GM18858 (cell line): Measurements from ENCODE around the gene NXN.
"Not testable (repeated sequence)": the region's sequence is repeated elsewhere in the genome, so short reads cannot be mapped to it uniquely, and the experiment has no call there.

Experiments used
- ATAC-seq: cut with Tn5 transposase; IDR thresholded peaks from one replicate; pipeline ENCODE4 v1.9.1; 2021; ENCODE audit not compliant: unreplicated experiment

The NXN gene

GRCh38 chr17:981292-981658 lies 1.7 kb upstream of the NXN start:
- ATAC-seq = no peak

GRCh38 chr17:980406-981291 lies 1.1 kb upstream of the NXN start:
- ATAC-seq = no peak

GRCh38 chr17:979212-979538 lies 401 bp downstream of the NXN start:
- ATAC-seq = no peak

- no peak for ATAC-seq
These were observed 1.2 kb downstream of the NXN start for GRCh38 chr17:978103-979093.

GRCh38 chr17:977166-977565 lies 2.4 kb downstream of the NXN start:
- no peak for ATAC-seq

GRCh38 chr17:976312-976711 lies 3.3 kb downstream of the NXN start:
- ATAC-seq = no peak

GRCh38 chr17:975371-975915 lies 4.1 kb downstream of the NXN start:
- no peak for ATAC-seq

- not testable (repeated sequence) for ATAC-seq
These were observed 4.8 kb downstream of the NXN start for GRCh38 chr17:974778-975177.

GRCh38 chr17:973053-973452 lies 6.5 kb downstream of the NXN start:
- no peak for ATAC-seq

GRCh38 chr17:971861-972260 lies 7.7 kb downstream of the NXN start:
- not testable (repeated sequence) for ATAC-seq

- ATAC-seq = no peak
These were observed 9.2 kb downstream of the NXN start for GRCh38 chr17:970364-970763.

- ATAC-seq = no peak
These were observed 9.7 kb downstream of the NXN start for GRCh38 chr17:969811-970355.

GRCh38 chr17:968812-969730 lies 10.5 kb downstream of the NXN start:
- ATAC-seq = no peak

GRCh38 chr17:967122-967521 lies 12.5 kb downstream of the NXN start:
- no peak for ATAC-seq

GRCh38 chr17:965311-965989 lies 14.1 kb downstream of the NXN start:
- no peak for ATAC-seq

GRCh38 chr17:964876-965275 lies 14.7 kb downstream of the NXN start:
- ATAC-seq = no peak

- ATAC-seq = no peak
These were observed 16.9 kb downstream of the NXN start for GRCh38 chr17:962670-963069.

GRCh38 chr17:962166-962565 lies 17.4 kb downstream of the NXN start:
- ATAC-seq = no peak

- no peak for ATAC-seq
These were observed 20.7 kb downstream of the NXN start for GRCh38 chr17:958712-959451.
